ENCODE measurements around the gene GPR63. TPM values are rescaled to one million over a fixed set of nuclear protein-coding genes. Genes with fewer than 3 reads are reported as not detected.

GPR63 gene
- total RNA-seq, 2 donors from 2014 or later, result 1.3 to 2.3 TPM

DNA sequence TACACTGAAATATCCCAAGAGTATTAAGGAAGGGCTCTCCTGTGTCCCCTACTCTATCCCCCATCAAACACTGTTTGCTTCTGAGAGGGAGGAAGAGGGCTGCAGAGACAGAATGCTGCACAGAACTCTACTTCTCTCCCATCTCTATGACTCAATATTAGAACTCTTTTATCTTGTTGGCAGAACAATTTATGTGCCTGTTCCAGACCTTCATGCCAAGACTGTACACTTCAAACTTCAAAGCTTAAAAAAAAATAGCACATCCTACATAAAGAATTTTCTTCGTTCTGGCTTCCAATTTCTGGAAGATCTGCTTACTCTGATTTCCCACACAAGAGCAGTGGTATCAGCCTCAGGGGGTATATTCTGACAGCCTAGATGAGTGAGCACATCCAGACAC is 19.6 kb upstream of the GPR63 start:
- no peak for ATAC-seq
- no peak for DNase-seq
- no peaks in the 10 kb centered on the region for H3K36me3 ChIP-seq (replicated peaks in 1 of 2; ENCODE audit: insufficient read depth in 1 of 2, low read depth in 2 of 2)
- no peak overlapping the region for H3K4me3 ChIP-seq
- 45 to 61% methylated on average over 1 of the region's 1 CpG for WGBS, 2 donors
- intact Hi-C loops (cut with DNase I), result no loop called here
- H3K9me3 ChIP-seq, result no peaks in the 10 kb centered on the region
- no peak overlapping the region for H3K27ac ChIP-seq
- H3K4me1 ChIP-seq, result no peaks in the 10 kb centered on the region
- TF ChIP-seq, protein P1, sequence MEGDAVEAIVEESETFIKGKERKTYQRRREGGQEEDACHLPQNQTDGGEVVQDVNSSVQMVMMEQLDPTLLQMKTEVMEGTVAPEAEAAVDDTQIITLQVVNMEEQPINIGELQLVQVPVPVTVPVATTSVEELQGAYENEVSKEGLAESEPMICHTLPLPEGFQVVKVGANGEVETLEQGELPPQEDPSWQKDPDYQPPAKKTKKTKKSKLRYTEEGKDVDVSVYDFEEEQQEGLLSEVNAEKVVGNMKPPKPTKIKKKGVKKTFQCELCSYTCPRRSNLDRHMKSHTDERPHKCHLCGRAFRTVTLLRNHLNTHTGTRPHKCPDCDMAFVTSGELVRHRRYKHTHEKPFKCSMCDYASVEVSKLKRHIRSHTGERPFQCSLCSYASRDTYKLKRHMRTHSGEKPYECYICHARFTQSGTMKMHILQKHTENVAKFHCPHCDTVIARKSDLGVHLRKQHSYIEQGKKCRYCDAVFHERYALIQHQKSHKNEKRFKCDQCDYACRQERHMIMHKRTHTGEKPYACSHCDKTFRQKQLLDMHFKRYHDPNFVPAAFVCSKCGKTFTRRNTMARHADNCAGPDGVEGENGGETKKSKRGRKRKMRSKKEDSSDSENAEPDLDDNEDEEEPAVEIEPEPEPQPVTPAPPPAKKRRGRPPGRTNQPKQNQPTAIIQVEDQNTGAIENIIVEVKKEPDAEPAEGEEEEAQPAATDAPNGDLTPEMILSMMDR (IDR thresholded peaks at IDR 0.05), result no peak
- no peak for TF ChIP-seq POLR2A (IDR thresholded peaks at IDR 0.05)
- no peaks in the 10 kb centered on the region for H3K27me3 ChIP-seq

DNA sequence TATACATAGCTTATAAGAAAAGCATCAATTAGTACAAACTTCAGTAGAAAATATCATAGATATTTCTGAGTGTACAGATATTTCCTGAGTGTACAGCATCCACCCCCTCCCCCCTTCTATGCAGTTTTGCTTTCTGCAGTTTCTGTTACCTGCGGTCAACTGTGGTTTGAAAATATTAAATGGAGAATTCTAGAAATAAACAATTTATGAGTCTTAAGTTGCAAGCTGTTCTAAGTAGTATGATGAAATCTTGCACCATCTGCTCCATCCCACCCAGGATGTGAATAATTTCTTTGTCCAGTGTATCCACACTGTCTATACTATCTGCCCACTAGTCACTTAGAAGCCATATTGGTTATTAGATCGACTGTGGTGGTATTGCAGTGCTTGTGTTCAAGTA is 15.8 kb upstream of the GPR63 start:
- intact Hi-C loops (cut with DNase I), result no loop called here
- H3K4me1 ChIP-seq, result no peaks in the 10 kb centered on the region

DNA sequence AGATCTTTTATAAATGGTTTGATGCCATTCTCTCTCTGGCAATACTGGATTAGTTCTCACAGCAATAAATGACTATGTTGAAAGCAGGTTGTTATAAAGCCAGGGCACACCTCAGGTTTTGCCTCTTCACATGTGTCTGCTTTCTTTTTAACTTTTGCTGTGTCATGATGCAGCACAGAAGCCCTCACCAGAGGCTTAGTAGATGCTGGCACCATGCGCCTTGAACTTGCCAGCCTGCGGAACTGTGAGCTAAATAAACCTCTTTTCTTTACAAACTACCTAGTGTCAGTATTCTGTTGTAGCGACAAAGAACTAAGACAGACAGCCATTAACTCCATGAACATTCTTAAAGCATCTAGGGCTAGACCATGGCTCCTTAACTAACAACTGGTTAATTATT is 15.3 kb upstream of the GPR63 start:
- Histone ChIP-seq H3K9me3 (no peaks in the 10 kb centered on the region), H3K4me3 (no peak overlapping the region), H3K36me3 (replicated peaks in 1 of 2; ENCODE audit: insufficient read depth in 1 of 2, low read depth in 2 of 2) (no peaks in the 10 kb centered on the region), H3K27ac (no peak overlapping the region), H3K27me3 (no peaks in the 10 kb centered on the region), H3K4me1 (no peaks in the 10 kb centered on the region)
- intact Hi-C loops (cut with DNase I), result no loop called here
- ATAC-seq (no peak), DNase-seq (no peak)
- TF ChIP-seq, protein P1 (IDR thresholded peaks at IDR 0.05), result no peak
- no peak for TF ChIP-seq POLR2A (IDR thresholded peaks at IDR 0.05)
- WGBS, 2 donors, result 91 to 95% methylated on average over 3 of the region's 3 CpGs

More for the DNA sequence above, 15.8 kb upstream of the GPR63 start:
- ATAC-seq (no peak), DNase-seq (no peak)
- Histone ChIP-seq H3K4me3 (no peak overlapping the region), H3K9me3 (no peaks in the 10 kb centered on the region), H3K27ac (no peak overlapping the region), H3K36me3 (replicated peaks in 1 of 2; ENCODE audit: insufficient read depth in 1 of 2, low read depth in 2 of 2) (no peaks in the 10 kb centered on the region), H3K27me3 (no peaks in the 10 kb centered on the region)
- WGBS, 2 donors, result 79 to 81% methylated on average over 2 of the region's 2 CpGs
- TF ChIP-seq, protein P1 (IDR thresholded peaks at IDR 0.05), result no peak
- no peak for TF ChIP-seq POLR2A (IDR thresholded peaks at IDR 0.05)

DNA sequence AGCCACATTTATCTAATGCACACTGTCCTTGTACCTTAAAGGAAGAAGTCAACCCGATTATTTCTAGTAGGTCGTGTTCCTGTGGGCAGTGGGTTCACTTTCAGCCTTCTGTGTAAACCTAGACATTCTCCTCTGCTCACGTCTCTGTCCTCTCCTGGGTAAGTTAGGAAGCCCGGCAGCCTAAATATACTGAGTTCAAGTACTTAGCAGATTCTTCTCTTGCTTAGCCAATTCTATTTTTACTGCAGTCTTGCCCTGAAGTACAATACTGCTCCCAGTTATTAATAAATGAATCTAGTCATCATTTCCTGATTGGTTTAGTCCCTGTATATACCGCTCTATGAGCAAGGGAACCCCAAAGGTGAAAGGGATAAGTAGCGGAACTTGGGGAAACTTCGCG is 14.6 kb upstream of the GPR63 start:
- Histone ChIP-seq H3K27me3 (no peaks in the 10 kb centered on the region), H3K36me3 (replicated peaks in 1 of 2; ENCODE audit: insufficient read depth in 1 of 2, low read depth in 2 of 2) (no peaks in the 10 kb centered on the region), H3K4me3 (no peak overlapping the region), H3K9me3 (no peaks in the 10 kb centered on the region), H3K27ac (no peak overlapping the region), H3K4me1 (no peaks in the 10 kb centered on the region)
- TF ChIP-seq POLR2A (IDR thresholded peaks at IDR 0.05), result no peak
- TF ChIP-seq, protein P1 (IDR thresholded peaks at IDR 0.05), result no peak
- WGBS, 2 donors, result 63 to 74% methylated on average over 8 of the region's 8 CpGs
- DNase-seq (no peak), ATAC-seq (no peak)
- intact Hi-C loops (cut with DNase I), result no loop called here

DNA sequence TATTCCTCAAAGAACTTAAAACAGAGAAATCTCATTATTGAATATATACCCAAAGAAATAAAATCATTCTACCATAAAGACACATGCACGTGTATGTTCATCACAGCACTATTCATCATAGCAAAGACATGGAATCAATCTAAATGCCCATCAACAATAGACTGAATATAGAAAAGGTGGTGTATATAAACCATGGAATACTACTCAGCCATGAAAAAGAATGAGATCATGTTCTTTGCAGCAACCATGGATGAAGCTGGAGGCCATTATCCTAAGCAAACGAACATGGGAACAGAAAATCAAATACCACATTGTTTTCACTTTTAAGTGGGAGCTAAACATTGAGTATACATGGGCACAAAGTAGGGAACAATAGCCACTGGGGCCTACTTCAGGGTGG is 12.3 kb upstream of the GPR63 start:
- Histone ChIP-seq H3K9me3 (no peaks in the 10 kb centered on the region), H3K27me3 (no peaks in the 10 kb centered on the region), H3K27ac (no peak overlapping the region), H3K4me1 (no peaks in the 10 kb centered on the region), H3K36me3 (replicated peaks in 1 of 2; ENCODE audit: insufficient read depth in 1 of 2, low read depth in 2 of 2) (no peaks in the 10 kb centered on the region), H3K4me3 (no peak overlapping the region)
- WGBS, 2 donors, result 48 to 56% methylated on average over 2 of the region's 2 CpGs
- TF ChIP-seq, protein P1 (IDR thresholded peaks at IDR 0.05), result no peak
- TF ChIP-seq POLR2A (IDR thresholded peaks at IDR 0.05), result no peak
- ATAC-seq, result no peak
- no peak for DNase-seq
- intact Hi-C loops (cut with DNase I), result no loop called here

Data from body of pancreas (tissue), 4 donors.